HL-60 (cell line): ENCODE data around the gene SUPT20H.

Source experiments
- GABPA ChIP-seq: IDR thresholded peaks from 2 replicates; pipeline ENCODE4 v1.6.1; 2012; ENCODE audit warnings: low read depth
- POLR2AphosphoS5 ChIP-seq: IDR thresholded peaks from 2 replicates; pipeline ENCODE4 v1.6.1; 2012; ENCODE audit warnings: low read depth
- REST ChIP-seq: IDR thresholded peaks from 2 replicates; pipeline ENCODE4 v1.6.1; 2012; ENCODE audit warnings: low read depth; ENCODE audit not compliant: insufficient replicate concordance
- TF ChIP-seq, protein P1 (sequence below): IDR thresholded peaks from one replicate; pipeline ENCODE4 v1.5.1; 2011; ENCODE audit warnings: low read length, control low read depth, inconsistent platforms; ENCODE audit not compliant: insufficient read depth

DNA sequence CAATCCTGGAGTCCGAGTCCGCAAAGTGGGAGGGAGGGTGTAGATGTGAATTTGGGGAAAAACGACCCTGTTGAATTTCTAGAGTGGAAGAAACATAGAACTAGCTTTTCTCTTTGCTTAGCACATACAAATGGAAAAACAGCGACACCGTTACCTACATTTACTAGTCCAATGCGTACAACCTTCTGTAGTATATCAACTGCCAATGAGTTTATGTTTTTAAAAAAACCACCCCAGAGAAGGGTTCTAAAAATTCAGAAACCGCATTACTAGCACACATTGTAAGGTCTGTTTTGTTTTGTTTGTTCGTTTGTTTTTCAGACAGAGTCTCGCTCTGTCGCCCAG lies 332 bp upstream of the SUPT20H start:
- TF ChIP-seq, protein P1, sequence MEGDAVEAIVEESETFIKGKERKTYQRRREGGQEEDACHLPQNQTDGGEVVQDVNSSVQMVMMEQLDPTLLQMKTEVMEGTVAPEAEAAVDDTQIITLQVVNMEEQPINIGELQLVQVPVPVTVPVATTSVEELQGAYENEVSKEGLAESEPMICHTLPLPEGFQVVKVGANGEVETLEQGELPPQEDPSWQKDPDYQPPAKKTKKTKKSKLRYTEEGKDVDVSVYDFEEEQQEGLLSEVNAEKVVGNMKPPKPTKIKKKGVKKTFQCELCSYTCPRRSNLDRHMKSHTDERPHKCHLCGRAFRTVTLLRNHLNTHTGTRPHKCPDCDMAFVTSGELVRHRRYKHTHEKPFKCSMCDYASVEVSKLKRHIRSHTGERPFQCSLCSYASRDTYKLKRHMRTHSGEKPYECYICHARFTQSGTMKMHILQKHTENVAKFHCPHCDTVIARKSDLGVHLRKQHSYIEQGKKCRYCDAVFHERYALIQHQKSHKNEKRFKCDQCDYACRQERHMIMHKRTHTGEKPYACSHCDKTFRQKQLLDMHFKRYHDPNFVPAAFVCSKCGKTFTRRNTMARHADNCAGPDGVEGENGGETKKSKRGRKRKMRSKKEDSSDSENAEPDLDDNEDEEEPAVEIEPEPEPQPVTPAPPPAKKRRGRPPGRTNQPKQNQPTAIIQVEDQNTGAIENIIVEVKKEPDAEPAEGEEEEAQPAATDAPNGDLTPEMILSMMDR: no peak
- TF ChIP-seq POLR2AphosphoS5: no peak
- no peak for TF ChIP-seq GABPA
- no peak for TF ChIP-seq REST
